ENCODE data around the gene NFATC2. TPM values are rescaled to one million over a fixed set of nuclear protein-coding genes. Genes with fewer than 3 reads are reported as not detected.

Gene NFATC2
- total RNA-seq, 4 donors from 2014 or later = 1.6 to 3.9 (median 2.8) TPM

GRCh38 chr20:51583073-51583472 is 40.6 kb upstream of the NFATC2 start:
- H3K4me1 ChIP-seq = no peaks in the 10 kb centered on the region
- no peak overlapping the region for H3K4me3 ChIP-seq
- H3K27ac ChIP-seq = no peak overlapping the region
- H3K27me3 ChIP-seq = no peaks in the 10 kb centered on the region
- ATAC-seq (no peak), DNase-seq (no peak)
- intact Hi-C loops (cut with DNase I; ENCODE audit: low total_unique reads) = no loop called here
- no peaks in the 10 kb centered on the region for H3K36me3 ChIP-seq
- TF ChIP-seq POLR2A (IDR thresholded peaks at IDR 0.05) (no peak), CTCF (IDR thresholded peaks at IDR 0.05 in 4 of 5, conservative IDR thresholded peaks at IDR 0.05 in 1 of 5) (no peak)
- in situ Hi-C loops (cut with MboI; ENCODE audit: low sequenced_read_pairs in 4 of 4) = no loop called here
- H3K9me3 ChIP-seq = no peaks in the 10 kb centered on the region

- Histone ChIP-seq H3K4me1 (no peaks in the 10 kb centered on the region), H3K27me3 (no peaks in the 10 kb centered on the region), H3K9me3 (no peaks in the 10 kb centered on the region), H3K27ac (no peak overlapping the region), H3K4me3 (no peak overlapping the region), H3K36me3 (no peaks in the 10 kb centered on the region)
- TF ChIP-seq CTCF (IDR thresholded peaks at IDR 0.05 in 4 of 5, conservative IDR thresholded peaks at IDR 0.05 in 1 of 5) (no peak), POLR2A (IDR thresholded peaks at IDR 0.05) (no peak)
- ATAC-seq (no peak), DNase-seq (no peak)
- in situ Hi-C loops (cut with MboI; ENCODE audit: low sequenced_read_pairs in 4 of 4) = no loop called here
- intact Hi-C loops (cut with DNase I; ENCODE audit: low total_unique reads) = no loop called here
Measured at GRCh38 chr20:51581571-51581970, 39.1 kb upstream of the NFATC2 start.

- intact Hi-C loops (cut with DNase I; ENCODE audit: low total_unique reads) (no loop called here), in situ Hi-C loops (cut with MboI; ENCODE audit: low sequenced_read_pairs in 4 of 4) (no loop called here)
- peaks cover 1 to 2% of the 10 kb centered on the region in 2 donors for H3K4me1 ChIP-seq
- H3K27ac ChIP-seq = no peak overlapping the region
- H3K9me3 ChIP-seq = no peaks in the 10 kb centered on the region
- DNase-seq (no peak), ATAC-seq (no peak)
- no peaks in the 10 kb centered on the region for H3K27me3 ChIP-seq
- no peak for TF ChIP-seq CTCF (IDR thresholded peaks at IDR 0.05 in 4 of 5, conservative IDR thresholded peaks at IDR 0.05 in 1 of 5)
- TF ChIP-seq POLR2A (IDR thresholded peaks at IDR 0.05) = no peak
- H3K4me3 ChIP-seq = no peak overlapping the region
- no peaks in the 10 kb centered on the region for H3K36me3 ChIP-seq
Measured at GRCh38 chr20:51579137-51579536, 36.6 kb upstream of the NFATC2 start.

- H3K36me3 ChIP-seq = no peaks in the 10 kb centered on the region
- TF ChIP-seq CTCF (IDR thresholded peaks at IDR 0.05 in 4 of 5, conservative IDR thresholded peaks at IDR 0.05 in 1 of 5) = no peak
- TF ChIP-seq POLR2A (IDR thresholded peaks at IDR 0.05) = no peak
- intact Hi-C loops (cut with DNase I; ENCODE audit: low total_unique reads) (no loop called here), in situ Hi-C loops (cut with MboI; ENCODE audit: low sequenced_read_pairs in 4 of 4) (no loop called here)
- H3K4me3 ChIP-seq = no peak overlapping the region
- peaks cover 11 to 12% of the 10 kb centered on the region in 2 donors for H3K4me1 ChIP-seq
- H3K27me3 ChIP-seq = no peaks in the 10 kb centered on the region
- no peak overlapping the region for H3K27ac ChIP-seq
- no peaks in the 10 kb centered on the region for H3K9me3 ChIP-seq
- DNase-seq = no peak
- no peak for ATAC-seq
Measured at GRCh38 chr20:51578145-51578459, 35.6 kb upstream of the NFATC2 start.

- Histone ChIP-seq H3K36me3 (no peaks in the 10 kb centered on the region), H3K9me3 (no peaks in the 10 kb centered on the region), H3K27me3 (no peaks in the 10 kb centered on the region), H3K4me1 (peaks cover 14% of the 10 kb centered on the region in 2 donors), H3K27ac (no peak overlapping the region), H3K4me3 (no peak overlapping the region)
- TF ChIP-seq CTCF (IDR thresholded peaks at IDR 0.05 in 4 of 5, conservative IDR thresholded peaks at IDR 0.05 in 1 of 5) (no peak), POLR2A (IDR thresholded peaks at IDR 0.05) (no peak)
- no peak for ATAC-seq
- in situ Hi-C loops (cut with MboI; ENCODE audit: low sequenced_read_pairs in 4 of 4) = no loop called here
- intact Hi-C loops (cut with DNase I; ENCODE audit: low total_unique reads) = no loop called here
- no peak for DNase-seq
Measured at GRCh38 chr20:51577432-51578144, 35.1 kb upstream of the NFATC2 start.
